ENCODE data around the gene GOLGA8S.
"Not testable (repeated sequence)": the region's sequence is repeated elsewhere in the genome, so short reads cannot be mapped to it uniquely, and the experiment has no call there.

DNA sequence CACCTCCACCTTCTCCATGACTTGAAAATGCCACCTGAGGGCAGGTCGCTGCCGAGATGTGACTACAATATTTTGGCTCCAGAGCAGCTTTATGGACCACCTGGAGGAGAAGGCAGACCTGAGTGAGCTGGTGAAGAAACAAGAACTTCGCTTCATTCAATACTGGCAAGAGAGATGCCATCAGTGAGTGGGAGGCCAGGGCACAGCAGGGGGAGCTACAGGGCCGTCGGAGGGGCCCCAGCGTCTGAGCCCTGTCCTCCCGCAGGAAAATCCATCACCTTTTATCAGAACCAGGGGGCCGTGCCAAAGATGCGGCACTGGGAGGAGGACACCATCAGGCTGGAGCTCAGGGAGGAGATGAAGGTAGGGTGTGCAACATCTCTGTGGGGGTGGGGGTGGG lies 9.7 kb downstream of the GOLGA8S start:
- TF ChIP-seq, protein P1, sequence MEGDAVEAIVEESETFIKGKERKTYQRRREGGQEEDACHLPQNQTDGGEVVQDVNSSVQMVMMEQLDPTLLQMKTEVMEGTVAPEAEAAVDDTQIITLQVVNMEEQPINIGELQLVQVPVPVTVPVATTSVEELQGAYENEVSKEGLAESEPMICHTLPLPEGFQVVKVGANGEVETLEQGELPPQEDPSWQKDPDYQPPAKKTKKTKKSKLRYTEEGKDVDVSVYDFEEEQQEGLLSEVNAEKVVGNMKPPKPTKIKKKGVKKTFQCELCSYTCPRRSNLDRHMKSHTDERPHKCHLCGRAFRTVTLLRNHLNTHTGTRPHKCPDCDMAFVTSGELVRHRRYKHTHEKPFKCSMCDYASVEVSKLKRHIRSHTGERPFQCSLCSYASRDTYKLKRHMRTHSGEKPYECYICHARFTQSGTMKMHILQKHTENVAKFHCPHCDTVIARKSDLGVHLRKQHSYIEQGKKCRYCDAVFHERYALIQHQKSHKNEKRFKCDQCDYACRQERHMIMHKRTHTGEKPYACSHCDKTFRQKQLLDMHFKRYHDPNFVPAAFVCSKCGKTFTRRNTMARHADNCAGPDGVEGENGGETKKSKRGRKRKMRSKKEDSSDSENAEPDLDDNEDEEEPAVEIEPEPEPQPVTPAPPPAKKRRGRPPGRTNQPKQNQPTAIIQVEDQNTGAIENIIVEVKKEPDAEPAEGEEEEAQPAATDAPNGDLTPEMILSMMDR (IDR thresholded peaks at IDR 0.05; ENCODE audit: low read depth, low read length, poor library complexity, severe bottlenecking): not testable (repeated sequence)
- not testable (repeated sequence) for TF ChIP-seq EZH2phosphoT487 (IDR thresholded peaks at IDR 0.05; ENCODE audit: borderline replicate concordance, low read length)
